Measurements from ENCODE around the gene RABGAP1. TPM values are rescaled to one million over a fixed set of nuclear protein-coding genes. Genes with fewer than 3 reads are reported as not detected.

The RABGAP1 gene
- total RNA-seq, 1 donor from 2014 or later: 31.9 TPM

- FAIRE-seq (no peak), DNase-seq (ENCODE audit: low read depth) (no peak)
- Histone ChIP-seq H3K4me3 (ENCODE audit: low read depth, low read length) (no peak within 1 kb of the TSS), H3K36me3 (ENCODE audit: control insufficient read depth, insufficient read depth, low read length) (peaks cover 7% of the 10 kb centered on the region), H3K27me3 (ENCODE audit: control insufficient read depth, insufficient read depth, low read length) (no peaks in the 10 kb centered on the region)
- TF ChIP-seq CTCF (IDR thresholded peaks at IDR 0.05; ENCODE audit: insufficient read depth, low read length, severe bottlenecking): no peak
Measured at GRCh38 chr9:123033352-123033751, 92.5 kb downstream of the RABGAP1 start, which contains the start of gene GPR21. Gene GPR21 (plus strand): TSS chr9:123033667. CDS start chr9:123034567, 900 bp downstream.

GRCh38 chr9:123033864-123034601 lies 93.2 kb downstream of the RABGAP1 start:
- Histone ChIP-seq H3K36me3 (ENCODE audit: control insufficient read depth, insufficient read depth, low read length) (peaks cover 5% of the 10 kb centered on the region), H3K27me3 (ENCODE audit: control insufficient read depth, insufficient read depth, low read length) (no peaks in the 10 kb centered on the region), H3K4me3 (ENCODE audit: low read depth, low read length) (no peak overlapping the region)
- no peak for TF ChIP-seq CTCF (IDR thresholded peaks at IDR 0.05; ENCODE audit: insufficient read depth, low read length, severe bottlenecking)
- DNase-seq (ENCODE audit: low read depth): no peak
- no peak for FAIRE-seq

DNA sequence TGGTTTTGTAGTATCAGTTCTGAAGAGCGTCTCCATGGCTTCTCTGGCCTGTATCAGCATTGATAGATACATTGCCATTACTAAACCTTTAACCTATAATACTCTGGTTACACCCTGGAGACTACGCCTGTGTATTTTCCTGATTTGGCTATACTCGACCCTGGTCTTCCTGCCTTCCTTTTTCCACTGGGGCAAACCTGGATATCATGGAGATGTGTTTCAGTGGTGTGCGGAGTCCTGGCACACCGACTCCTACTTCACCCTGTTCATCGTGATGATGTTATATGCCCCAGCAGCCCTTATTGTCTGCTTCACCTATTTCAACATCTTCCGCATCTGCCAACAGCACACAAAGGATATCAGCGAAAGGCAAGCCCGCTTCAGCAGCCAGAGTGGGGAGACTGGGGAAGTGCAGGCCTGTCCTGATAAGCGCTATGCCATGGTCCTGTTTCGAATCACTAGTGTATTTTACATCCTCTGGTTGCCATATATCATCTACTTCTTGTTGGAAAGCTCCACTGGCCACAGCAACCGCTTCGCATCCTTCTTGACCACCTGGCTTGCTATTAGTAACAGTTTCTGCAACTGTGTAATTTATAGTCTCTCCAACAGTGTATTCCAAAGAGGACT lies 94.2 kb downstream of the RABGAP1 start:
- Histone ChIP-seq H3K27me3 (ENCODE audit: control insufficient read depth, insufficient read depth, low read length) (no peaks in the 10 kb centered on the region), H3K4me3 (ENCODE audit: low read depth, low read length) (no peak overlapping the region), H3K36me3 (ENCODE audit: control insufficient read depth, insufficient read depth, low read length) (peaks cover 4% of the 10 kb centered on the region)
- no peak for TF ChIP-seq CTCF (IDR thresholded peaks at IDR 0.05; ENCODE audit: insufficient read depth, low read length, severe bottlenecking)
- FAIRE-seq: no peak
- no peak for DNase-seq (ENCODE audit: low read depth)

GRCh38 chr9:123035791-123036190 lies 95.0 kb downstream of the RABGAP1 start:
- no peak overlapping the region for H3K4me3 ChIP-seq (ENCODE audit: low read depth, low read length)
- DNase-seq (ENCODE audit: low read depth) (no peak), FAIRE-seq (no peak)
- TF ChIP-seq CTCF (IDR thresholded peaks at IDR 0.05; ENCODE audit: insufficient read depth, low read length, severe bottlenecking): no peak
- no peaks in the 10 kb centered on the region for H3K27me3 ChIP-seq (ENCODE audit: control insufficient read depth, insufficient read depth, low read length)
- H3K36me3 ChIP-seq (ENCODE audit: control insufficient read depth, insufficient read depth, low read length): peaks cover 4% of the 10 kb centered on the region

- FAIRE-seq: no peak
- TF ChIP-seq CTCF (IDR thresholded peaks at IDR 0.05; ENCODE audit: insufficient read depth, low read length, severe bottlenecking): no peak
- Histone ChIP-seq H3K4me3 (ENCODE audit: low read depth, low read length) (no peak overlapping the region), H3K27me3 (ENCODE audit: control insufficient read depth, insufficient read depth, low read length) (no peaks in the 10 kb centered on the region), H3K36me3 (ENCODE audit: control insufficient read depth, insufficient read depth, low read length) (peaks cover 5% of the 10 kb centered on the region)
- no peak for DNase-seq (ENCODE audit: low read depth)
Measured at GRCh38 chr9:123036893-123037545, 96.2 kb downstream of the RABGAP1 start.
